Measurements from ENCODE around the gene ACTRT2.

The ACTRT2 gene

GRCh38 chr1:3066826-3067225 is 45.6 kb downstream of the ACTRT2 start:
- H3K36me3 ChIP-seq (ENCODE audit: low read length) = no peaks in the 10 kb centered on the region

GRCh38 chr1:3067301-3067670 is 46.0 kb downstream of the ACTRT2 start:
- Histone ChIP-seq H3K4me2 (ENCODE audit: low read depth, low read length, poor library complexity, severe bottlenecking) (no peak overlapping the region), H3K9me3 (ENCODE audit: insufficient read depth, low read length) (no peaks in the 10 kb centered on the region), H3F3A (ENCODE audit: insufficient read depth) (no peaks in the 10 kb centered on the region), H3K27me3 (ENCODE audit: low read length) (no peaks in the 10 kb centered on the region), H3K9me2 (replicated peaks; ENCODE audit: insufficient read depth, low read length) (no peaks in the 10 kb centered on the region), H3K27ac (ENCODE audit: low read depth, low read length) (no peak overlapping the region), H2AFZ (ENCODE audit: low read depth, low read length, severe bottlenecking) (no peak overlapping the region), H3K4me3 (ENCODE audit: insufficient read depth, low read length, poor library complexity, severe bottlenecking) (no peak overlapping the region), H3K79me2 (ENCODE audit: insufficient read depth, low read length) (no peaks in the 10 kb centered on the region), H4K20me1 (ENCODE audit: low read depth, low read length) (no peaks in the 10 kb centered on the region), H3K9ac (ENCODE audit: low read length) (no peak overlapping the region), H3K36me3 (ENCODE audit: low read length) (no peaks in the 10 kb centered on the region)
- TF ChIP-seq CTCF (IDR thresholded peaks at IDR 0.05; ENCODE audit: insufficient read depth, low read length, poor library complexity, severe bottlenecking) = no peak
- TF ChIP-seq EZH2phosphoT487 (conservative IDR thresholded peaks at IDR 0.05; ENCODE audit: low read length) = no peak

More at GRCh38 chr1:3066826-3067225, 45.6 kb downstream of the ACTRT2 start:
- Histone ChIP-seq H3K9me3 (ENCODE audit: insufficient read depth, low read length) (no peaks in the 10 kb centered on the region), H4K20me1 (ENCODE audit: low read depth, low read length) (no peaks in the 10 kb centered on the region), H3K27ac (ENCODE audit: low read depth, low read length) (no peak overlapping the region), H3K9me2 (replicated peaks; ENCODE audit: insufficient read depth, low read length) (no peaks in the 10 kb centered on the region), H3K9ac (ENCODE audit: low read length) (no peak overlapping the region), H3K27me3 (ENCODE audit: low read length) (no peaks in the 10 kb centered on the region), H3F3A (ENCODE audit: insufficient read depth) (no peaks in the 10 kb centered on the region), H3K4me2 (ENCODE audit: low read depth, low read length, poor library complexity, severe bottlenecking) (no peak overlapping the region), H3K79me2 (ENCODE audit: insufficient read depth, low read length) (no peaks in the 10 kb centered on the region), H3K4me3 (ENCODE audit: insufficient read depth, low read length, poor library complexity, severe bottlenecking) (no peak overlapping the region), H2AFZ (ENCODE audit: low read depth, low read length, severe bottlenecking) (no peak overlapping the region)
- TF ChIP-seq EZH2phosphoT487 (conservative IDR thresholded peaks at IDR 0.05; ENCODE audit: low read length) (no peak), CTCF (IDR thresholded peaks at IDR 0.05; ENCODE audit: insufficient read depth, low read length, poor library complexity, severe bottlenecking) (no peak)

DNA sequence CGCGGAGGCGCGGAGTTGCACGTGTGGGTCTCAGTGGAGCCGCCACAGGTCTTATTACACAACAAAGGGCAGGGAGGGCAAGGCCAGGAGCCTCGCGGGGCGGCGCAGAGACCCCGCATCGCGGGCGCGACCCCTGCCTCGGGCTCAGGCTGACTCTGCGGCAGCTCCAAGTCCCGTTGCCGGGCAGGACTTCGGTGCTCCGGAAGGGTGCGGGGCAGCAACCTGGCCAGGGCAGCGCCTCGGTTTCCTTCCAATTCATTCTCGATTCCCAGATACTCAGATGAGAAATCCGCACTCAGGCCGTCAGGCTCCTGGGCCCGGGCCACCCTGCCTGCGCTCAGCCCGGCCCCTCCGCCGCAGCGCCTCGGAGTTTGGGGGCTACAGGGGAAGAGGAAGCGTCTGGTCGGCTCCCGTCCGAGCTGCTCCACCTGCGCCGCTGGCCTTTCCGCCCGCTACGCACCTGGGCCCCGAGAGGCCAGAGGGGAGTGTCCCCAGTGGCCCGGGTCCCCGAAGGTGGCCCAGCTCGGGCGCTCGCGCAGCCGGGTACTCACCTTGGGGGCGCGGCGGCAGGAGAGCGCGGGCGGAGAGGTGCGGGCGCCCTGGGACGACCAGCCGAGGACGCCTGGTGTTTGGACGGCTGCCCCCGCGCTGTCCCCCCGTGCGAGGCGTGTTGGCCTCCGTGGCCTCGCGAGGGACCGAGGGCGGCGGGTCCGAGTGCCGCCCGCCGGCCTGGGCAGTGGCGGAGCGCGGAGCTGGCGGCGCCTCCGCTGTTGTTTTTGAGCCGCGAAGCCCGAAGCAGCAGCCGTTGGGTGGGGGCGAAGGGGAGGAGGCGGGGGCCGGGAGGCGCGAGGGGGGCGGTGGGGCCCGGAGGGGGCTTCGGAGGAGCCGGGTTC is 46.6 kb downstream of the ACTRT2 start:
- Histone ChIP-seq H3K9me2 (replicated peaks; ENCODE audit: insufficient read depth, low read length) (no peaks in the 10 kb centered on the region), H3K79me2 (ENCODE audit: insufficient read depth, low read length) (no peaks in the 10 kb centered on the region), H3K9me3 (ENCODE audit: insufficient read depth, low read length) (no peaks in the 10 kb centered on the region), H3K27me3 (ENCODE audit: low read length) (no peaks in the 10 kb centered on the region), H3F3A (ENCODE audit: insufficient read depth) (no peaks in the 10 kb centered on the region), H4K20me1 (ENCODE audit: low read depth, low read length) (no peaks in the 10 kb centered on the region), H3K9ac (ENCODE audit: low read length) (no peak overlapping the region), H3K36me3 (ENCODE audit: low read length) (no peaks in the 10 kb centered on the region), H3K4me2 (ENCODE audit: low read depth, low read length, poor library complexity, severe bottlenecking) (no peak overlapping the region), H2AFZ (ENCODE audit: low read depth, low read length, severe bottlenecking) (no peak overlapping the region), H3K4me3 (ENCODE audit: insufficient read depth, low read length, poor library complexity, severe bottlenecking) (no peak overlapping the region), H3K27ac (ENCODE audit: low read depth, low read length) (no peak overlapping the region)
- TF ChIP-seq EZH2phosphoT487 (conservative IDR thresholded peaks at IDR 0.05; ENCODE audit: low read length) (no peak), CTCF (IDR thresholded peaks at IDR 0.05; ENCODE audit: insufficient read depth, low read length, poor library complexity, severe bottlenecking) (no peak)
